ENCODE data around the gene TPO.
A peak's percentile ranks its signal among the peaks of the same experiment; 100 is the strongest.

Gene TPO

GRCh38 chr2:1586251-1586922 is 173.1 kb downstream of the TPO start:
- DNase-seq (ENCODE audit: low spot score), result no peak

DNA sequence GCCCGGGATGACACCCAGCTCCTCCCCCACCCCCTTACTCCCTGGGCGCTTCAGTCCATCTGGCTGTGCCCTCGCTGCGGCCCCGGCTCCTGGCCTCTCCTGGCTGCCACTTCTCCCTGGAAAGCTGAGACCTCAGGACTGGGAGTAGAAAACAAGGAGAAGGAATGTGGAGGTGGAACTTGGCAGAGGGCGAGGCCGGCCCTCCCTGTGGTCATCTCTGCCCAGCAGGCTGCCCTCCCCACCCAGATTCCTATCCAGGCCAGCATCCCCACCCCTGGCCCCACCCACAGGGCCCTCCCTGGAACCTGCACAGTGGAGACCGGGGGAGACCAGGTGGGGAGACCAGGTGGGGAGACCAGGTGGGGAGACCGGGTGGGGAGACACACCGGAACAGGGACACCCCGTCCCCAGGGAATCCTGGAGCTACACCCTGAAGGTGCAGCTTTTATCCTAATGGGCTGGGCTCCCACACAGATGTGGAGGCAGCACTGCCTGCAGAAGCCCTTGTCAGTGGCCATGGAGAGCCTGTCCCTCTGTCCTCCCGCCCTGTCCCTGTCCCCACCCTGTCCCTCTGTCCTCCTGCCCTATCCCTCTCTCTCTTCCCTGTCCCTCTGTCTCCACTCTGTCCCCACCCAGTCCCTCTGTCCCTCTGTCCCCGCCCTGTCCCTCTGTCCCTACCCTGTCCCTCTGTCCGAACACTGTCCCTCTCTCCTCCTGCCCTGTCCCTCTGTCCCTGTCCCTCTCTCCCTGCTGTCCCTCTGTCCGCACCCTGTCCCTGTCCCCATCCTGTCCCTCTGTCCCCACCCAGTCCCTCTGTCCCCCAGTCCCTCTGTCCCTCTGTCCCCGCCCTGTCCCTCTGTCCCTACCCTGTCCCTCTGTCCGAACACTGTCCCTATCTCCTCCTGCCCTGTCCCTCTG is 173.9 kb downstream of the TPO start:
- DNase-seq (ENCODE audit: low spot score), result no peak

DNA sequence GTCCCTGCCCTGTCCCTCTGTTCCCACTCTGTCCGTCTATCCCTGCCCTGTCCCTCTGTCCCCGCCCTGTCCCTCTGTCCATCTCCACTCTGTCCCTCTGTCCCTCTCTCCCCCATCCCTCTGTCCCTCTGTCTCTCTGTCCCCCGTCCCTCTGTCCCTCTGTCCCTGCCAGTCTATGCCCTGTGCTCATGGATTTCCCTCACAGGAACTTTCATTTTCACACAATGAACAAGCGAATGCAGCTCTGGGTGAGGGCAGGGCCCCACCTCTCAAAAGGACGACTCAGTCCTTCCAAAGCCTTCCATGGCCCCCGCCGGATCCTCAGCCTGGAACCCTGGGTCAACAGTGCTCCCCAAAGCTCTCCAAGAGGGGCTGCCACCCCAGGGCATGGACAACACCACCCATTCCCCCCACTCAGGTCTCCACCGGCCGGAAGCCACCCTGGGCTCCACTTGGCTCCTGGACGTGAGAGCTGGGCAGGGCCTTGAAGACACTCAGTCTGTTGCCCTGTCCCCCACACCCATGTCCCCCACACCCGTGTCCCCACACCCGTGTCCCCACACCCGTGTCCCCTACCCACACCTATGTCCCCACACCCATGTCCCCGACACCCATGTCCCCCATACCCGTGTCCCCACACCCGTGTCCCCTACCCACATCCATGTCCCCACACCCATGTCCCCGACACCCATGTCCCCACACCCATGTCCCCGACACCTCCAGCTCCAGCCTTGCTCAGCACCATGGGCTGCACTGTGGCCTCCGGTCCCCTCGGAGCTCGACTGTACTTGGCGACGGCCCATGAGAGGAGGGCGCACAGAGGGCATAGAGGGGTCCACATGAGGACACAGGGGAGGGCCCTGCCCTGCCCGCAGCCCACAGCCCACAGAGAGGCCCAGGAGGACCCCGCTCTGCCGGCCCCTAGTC is 175.1 kb downstream of the TPO start:
- no peak for DNase-seq (ENCODE audit: low spot score)

DNA sequence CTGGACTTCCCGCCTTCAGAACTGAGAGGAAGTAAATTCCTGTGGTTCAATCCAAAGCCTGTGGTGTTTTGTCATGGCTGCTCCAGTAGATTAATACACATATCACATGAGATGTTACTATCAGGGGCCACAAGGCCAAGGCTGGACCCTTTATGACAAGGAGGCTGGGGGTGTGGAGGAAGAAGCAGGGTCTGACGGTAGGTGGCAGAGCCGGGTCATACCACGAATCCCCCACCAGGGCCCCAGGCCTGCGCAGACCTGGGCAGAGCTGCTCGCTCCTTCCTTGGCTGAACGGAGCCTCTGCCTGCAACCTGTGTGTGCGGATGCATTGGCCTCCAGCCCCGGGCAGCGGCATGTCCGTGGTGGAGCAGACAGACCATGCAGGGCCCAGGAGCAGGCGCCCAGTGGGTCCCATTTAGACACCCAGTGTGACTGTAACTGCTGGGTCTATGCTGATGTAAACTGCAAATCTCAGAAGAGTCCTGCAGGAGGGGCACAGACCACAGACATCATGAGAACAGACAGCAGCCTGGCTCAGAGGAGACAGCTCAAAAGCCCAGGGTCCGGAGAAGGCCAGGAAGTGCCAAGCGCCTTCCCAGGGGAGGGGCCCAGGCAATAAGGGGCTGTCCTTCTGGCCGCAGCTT is 175.8 kb downstream of the TPO start:
- no peak for DNase-seq (ENCODE audit: low spot score)

- peak; percentile 90 for DNase-seq (ENCODE audit: low spot score)
Measured at GRCh38 chr2:1590596-1591460, 177.6 kb downstream of the TPO start.

- DNase-seq (ENCODE audit: low spot score), result peak; percentile 33
Measured at GRCh38 chr2:1591461-1591770, 178.2 kb downstream of the TPO start.

Measured in kidney capillary endothelial cell (primary cell).